HG02763 (cell line): ENCODE data around the gene TRAF1.
A peak's percentile ranks its signal among the peaks of the same experiment; 100 is the strongest.

ENCODE experiments used
- ATAC-seq: cut with Tn5 transposase; IDR thresholded peaks from one replicate; pipeline ENCODE4 v1.9.1; 2021; ENCODE audit warnings: mild to moderate bottlenecking, moderate library complexity; ENCODE audit not compliant: unreplicated experiment

The TRAF1 gene

DNA sequence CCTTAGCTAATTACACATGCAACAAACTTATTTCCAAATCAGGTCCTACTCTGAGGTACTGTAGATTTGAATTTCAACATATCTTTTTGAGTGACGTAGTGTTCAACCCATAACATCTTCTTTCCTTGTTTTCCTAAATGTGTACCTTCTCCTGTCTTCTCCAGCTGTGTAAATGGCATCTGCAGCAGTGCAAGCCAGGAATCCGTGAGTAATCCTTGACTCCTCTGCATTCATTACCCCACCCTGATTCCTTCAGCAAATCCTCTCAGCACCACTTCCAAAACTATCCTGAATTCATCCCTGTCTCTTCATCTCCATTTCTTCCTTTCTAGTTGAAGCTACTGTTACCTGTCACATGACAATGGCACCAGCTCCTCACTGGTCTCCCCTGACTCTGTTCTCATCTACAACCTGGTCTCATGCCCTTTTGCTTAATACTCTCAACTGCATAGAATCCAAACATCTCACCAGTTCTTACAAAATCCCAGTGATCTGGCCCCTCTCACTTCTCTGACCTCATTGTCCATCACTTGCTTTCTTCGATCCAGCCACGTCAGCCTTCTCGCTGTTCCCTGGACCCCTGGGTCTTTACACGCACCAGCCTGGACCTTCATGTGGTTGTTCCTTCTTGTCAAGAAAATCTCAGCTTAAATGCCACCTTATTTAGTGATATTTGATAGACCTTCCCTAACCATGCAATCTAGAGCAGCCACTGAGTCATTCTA lies 14.6 kb upstream of the TRAF1 start:
- ATAC-seq, result no peak

- no peak for ATAC-seq
These were observed 14.0 kb upstream of the TRAF1 start for GRCh38 chr9:120940573-120940972.

DNA sequence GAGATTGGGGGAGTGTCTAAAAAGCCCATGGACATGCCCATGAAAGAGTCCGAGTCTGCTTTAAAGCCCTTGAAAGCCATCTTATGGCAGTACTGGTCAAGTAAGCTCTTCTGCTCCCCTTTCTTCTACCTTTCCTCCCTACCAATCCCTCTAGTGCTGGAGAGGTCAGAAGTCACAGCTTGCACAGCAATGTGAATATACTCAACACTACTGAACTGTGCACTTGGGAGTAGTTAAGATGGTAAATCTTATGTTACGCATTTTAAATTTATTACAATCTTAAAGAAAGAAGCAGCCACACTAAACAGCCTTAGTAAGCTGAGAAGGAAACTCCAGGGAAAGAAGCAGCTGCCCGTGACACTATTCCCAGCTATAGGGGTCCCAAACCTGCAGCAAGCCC lies 12.3 kb upstream of the TRAF1 start:
- no peak for ATAC-seq

DNA sequence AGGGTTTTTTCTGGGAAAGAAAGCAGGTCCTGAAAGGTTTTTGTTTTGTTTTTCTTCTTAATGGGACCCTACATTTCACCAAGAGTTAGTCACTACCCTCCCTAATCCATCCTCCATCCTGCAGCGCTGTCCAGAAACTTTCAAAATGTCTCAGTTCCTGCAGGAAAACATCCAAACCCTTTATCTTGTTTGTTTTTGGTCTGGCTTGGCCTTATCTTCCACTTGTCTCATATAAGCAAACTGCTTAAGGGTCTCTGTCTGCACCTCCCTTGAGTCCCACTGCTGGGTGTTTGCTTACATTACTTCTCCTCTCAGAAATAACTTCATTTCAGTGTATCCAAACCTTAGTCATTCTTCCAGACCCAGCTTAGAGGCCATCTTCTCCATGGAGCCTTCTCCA lies 11.0 kb upstream of the TRAF1 start:
- no peak for ATAC-seq

- ATAC-seq, result no peak
These were observed 10.5 kb upstream of the TRAF1 start for GRCh38 chr9:120937127-120937526.

DNA sequence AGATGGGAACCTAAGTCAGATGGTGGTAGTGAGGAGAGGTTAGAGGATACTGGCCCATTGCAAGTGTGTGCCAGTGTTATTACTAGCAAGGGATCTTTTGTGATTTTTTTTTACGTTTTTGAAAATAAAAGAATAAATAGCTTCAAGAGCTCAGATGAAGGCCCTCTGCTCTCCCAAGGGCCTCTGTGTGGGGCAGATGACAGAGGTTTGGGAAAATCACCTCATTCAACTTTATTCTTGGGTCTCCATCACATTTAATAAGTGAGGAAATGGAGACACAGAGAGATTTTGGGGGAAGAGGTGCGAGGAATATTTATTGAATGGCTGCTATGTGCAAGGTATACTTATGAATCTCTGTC lies 10.1 kb upstream of the TRAF1 start:
- ATAC-seq, result no peak

- peak; percentile 38 for ATAC-seq
These were observed 9.6 kb upstream of the TRAF1 start for GRCh38 chr9:120936011-120936763.

DNA sequence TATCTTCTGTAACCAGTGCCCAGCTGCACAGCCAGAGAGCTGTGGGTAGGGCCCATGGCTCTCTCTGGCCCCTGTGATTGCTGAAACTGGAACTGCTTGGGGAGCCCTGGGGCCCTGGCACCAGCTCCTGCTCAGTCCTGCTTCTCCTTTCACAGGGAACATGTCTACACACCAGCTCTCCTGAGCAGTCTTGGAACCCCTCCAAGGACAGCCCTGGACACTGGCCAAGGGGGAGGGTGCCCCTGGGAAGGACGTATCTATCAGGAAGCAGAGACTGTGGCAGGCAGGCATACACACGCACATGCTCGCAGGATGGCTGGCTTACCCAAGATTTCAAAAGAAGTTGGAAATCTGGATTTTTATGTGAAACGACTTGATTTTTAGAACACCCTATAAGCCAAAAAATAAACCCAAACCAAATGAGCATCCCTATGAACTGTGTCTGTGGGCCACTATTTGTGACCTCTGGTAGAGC lies 8.8 kb upstream of the TRAF1 start:
- ATAC-seq, result no peak

GRCh38 chr9:120934281-120934680 lies 7.7 kb upstream of the TRAF1 start:
- no peak for ATAC-seq

DNA sequence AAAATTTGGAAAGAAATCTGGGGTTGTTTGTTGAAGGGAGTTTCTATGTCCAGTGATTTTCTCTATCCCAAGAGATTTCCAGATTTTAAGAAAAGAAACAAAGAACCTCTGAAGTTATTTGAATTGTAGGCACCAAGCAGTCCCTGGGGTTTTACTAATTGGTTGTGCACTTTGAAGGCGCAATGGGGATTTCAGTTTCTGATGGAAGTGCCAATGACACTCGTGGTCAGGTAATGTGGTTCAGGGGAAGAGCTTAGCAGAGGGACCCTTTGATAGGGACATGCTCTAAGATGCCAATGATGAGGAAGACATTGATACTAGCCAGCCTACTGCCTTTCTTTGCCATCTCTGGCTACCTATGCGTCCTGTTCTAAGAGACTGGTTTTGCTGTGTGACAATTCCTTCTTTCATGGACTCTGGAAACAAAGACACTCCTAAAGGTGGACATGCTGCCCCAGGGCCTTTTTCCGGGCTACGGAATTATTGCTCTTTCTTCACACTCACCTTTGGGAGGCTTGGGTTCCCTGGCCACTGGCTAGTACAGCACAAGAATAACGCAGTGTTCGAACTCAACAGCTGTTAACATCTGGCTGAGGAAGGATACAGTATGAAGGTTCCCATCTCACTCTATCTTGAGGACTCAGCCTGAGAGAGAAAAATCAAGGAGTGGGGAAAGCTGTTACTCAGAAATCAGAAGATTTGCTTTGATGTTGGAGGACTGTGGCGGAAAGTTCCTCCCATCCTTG lies 6.9 kb upstream of the TRAF1 start:
- ATAC-seq, result no peak

DNA sequence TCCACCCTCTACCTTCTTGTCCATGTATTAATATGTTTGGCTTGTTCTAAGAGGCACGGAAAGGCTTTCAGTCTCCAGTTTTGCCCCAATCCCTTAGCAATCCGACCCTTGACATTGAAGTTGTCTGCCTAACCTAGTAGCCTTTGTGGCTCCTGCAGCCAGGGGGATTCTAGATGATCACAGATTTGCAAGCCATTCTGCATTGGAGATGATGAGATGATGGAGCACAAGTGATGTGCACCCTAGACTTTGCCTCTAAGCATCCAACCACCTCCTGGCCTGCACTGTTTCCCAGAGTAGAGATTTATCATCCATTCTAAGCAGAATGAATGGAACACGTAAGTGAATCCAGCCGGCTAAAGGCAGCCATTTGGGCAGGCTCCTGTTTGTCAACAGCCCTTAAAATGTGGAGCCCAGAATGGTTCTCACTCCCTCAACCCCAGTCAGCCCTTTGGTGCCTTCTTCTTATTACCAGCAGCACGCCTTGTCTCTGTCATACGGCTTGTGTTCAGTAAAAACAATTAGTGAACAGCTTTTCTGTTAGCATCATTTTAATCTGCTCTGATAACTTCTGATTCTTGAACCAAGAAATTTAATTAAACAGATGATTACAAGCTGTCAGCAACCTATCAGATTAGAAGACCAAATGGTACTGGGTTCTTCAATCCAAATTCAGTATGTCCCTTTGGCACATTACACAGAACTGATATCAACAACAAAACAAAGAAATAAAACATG lies 5.7 kb upstream of the TRAF1 start:
- no peak for ATAC-seq

- ATAC-seq, result peak; percentile 36
These were observed 4.9 kb upstream of the TRAF1 start for GRCh38 chr9:120931231-120932085.

GRCh38 chr9:120929229-120929791 lies 2.7 kb upstream of the TRAF1 start:
- ATAC-seq, result no peak

DNA sequence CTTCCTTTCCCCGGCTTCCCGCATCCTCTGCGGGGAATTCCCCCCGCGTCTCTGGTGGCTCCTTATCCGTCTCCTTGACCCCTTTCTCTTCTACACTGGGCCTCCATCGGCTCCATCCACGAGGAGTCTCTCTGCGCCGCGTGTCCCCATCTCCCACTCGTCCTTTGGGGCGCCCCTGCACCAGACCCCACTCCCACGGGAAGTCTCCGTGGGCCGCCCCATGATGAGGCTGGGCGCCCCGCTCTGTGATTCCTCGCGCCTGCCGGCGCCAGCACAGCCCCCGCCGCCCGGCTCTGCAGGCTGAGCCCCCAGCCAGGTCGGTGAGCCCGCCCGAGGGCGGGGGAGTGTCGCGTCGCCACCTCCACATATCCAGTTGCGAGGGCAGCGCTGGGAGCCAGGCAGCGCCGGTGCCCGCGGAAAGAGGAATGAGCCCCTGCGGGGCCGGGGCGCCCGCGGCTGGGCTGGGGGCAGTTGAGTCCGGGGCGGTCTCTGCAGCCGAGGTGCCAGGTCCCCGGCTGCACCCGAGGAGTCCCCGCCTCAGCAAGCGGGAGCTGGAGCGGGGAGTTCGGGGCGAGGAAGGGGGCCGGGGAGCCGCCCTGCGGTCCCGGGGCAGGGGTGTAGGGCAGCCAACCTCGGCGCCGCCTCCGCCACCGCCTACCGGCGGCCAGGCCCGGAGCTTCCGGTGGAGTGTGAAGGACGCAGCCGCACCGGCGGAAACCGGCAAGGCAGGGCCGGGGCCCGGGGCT lies 2.1 kb upstream of the TRAF1 start:
- ATAC-seq, result peak; percentile 25

DNA sequence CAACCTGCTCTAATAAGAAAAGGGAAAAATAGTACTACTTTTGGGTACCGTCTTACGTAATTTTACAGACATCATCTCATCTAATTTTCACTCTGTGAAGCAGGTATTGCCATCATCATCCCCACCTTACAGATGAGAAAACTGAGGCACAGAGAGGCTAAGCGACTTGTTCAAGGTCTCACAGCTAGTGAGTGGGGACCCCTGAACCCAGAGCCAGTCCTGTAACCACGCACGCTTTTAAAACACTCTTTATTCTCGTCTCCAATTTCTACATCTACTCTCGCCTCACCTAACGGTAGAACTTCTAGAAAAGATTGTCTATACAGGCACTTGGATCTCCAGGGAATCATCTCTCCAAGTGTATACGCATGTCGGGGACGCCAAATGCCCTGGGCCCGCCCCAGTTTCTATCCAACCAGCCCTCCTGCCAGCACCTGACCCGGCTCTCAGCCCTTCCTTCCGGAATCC lies 1.5 kb upstream of the TRAF1 start:
- ATAC-seq, result no peak

- no peak for ATAC-seq
These were observed 846 bp upstream of the TRAF1 start for GRCh38 chr9:120927269-120928014.

- peak; percentile 26 for ATAC-seq
These were observed 830 bp downstream of the TRAF1 start for GRCh38 chr9:120925535-120926396.
